MM.1S (cell line): ENCODE data around the gene ST8SIA3.

Experiments
- DNase-seq: peaks from one replicate; pipeline ENCODE4 v3.0.0-alpha.2; 2015
- H2AFZ ChIP-seq: fragments of 300-600 bp; sonication (generic); 2 replicates; pipeline ENCODE4 v1.6.0; 2016; ENCODE audit warnings: antibody characterized with exemption, low read length
- H3F3A ChIP-seq: fragments of 300-600 bp; sonication (generic); 2 replicates; pipeline ENCODE4 v1.6.1; 2016; ENCODE audit warnings: mild to moderate bottlenecking, antibody characterized with exemption, low read length, moderate library complexity, mixed read lengths; ENCODE audit not compliant: insufficient read depth
- H3K27ac ChIP-seq: fragments of 300-600 bp; sonication (generic); 2 replicates; pipeline ENCODE4 v1.5.1; 2016; ENCODE audit warnings: mild to moderate bottlenecking, low read length
- H3K27me3 ChIP-seq: fragments of 300-600 bp; sonication (generic); replicated peaks from 2 replicates; pipeline ENCODE4 v1.6.0; 2016; ENCODE audit warnings: low read length; ENCODE audit not compliant: insufficient read depth
- H3K36me3 ChIP-seq: fragments of 300-600 bp; sonication (generic); replicated peaks from 2 replicates; pipeline ENCODE4 v1.6.1; 2016; ENCODE audit warnings: mild to moderate bottlenecking, low read length, mixed read lengths; ENCODE audit not compliant: insufficient read depth
- H3K4me1 ChIP-seq: fragments of 300-600 bp; sonication (generic); 2 replicates; pipeline ENCODE4 v1.6.1; 2016; ENCODE audit warnings: low read length, mixed read lengths
- H3K4me2 ChIP-seq: fragments of 300-600 bp; sonication (generic); 2 replicates; pipeline ENCODE4 v1.6.0; 2016; ENCODE audit warnings: low read depth, low read length
- H3K4me3 ChIP-seq: fragments of 300-600 bp; sonication (generic); 2 replicates; pipeline ENCODE4 v1.5.1; 2016; ENCODE audit warnings: low read length, mixed read lengths
- H3K79me2 ChIP-seq: fragments of 300-600 bp; sonication (generic); 2 replicates; pipeline ENCODE4 v1.6.1; 2016; ENCODE audit warnings: mixed run types, low read length, mixed read lengths
- H3K9ac ChIP-seq: fragments of 300-600 bp; sonication (generic); 2 replicates; pipeline ENCODE4 v1.6.1; 2016; ENCODE audit warnings: low read length, mixed read lengths
- H3K9me2 ChIP-seq: fragments of 300-600 bp; sonication (generic); replicated peaks from 2 replicates; pipeline ENCODE4 v1.6.1; 2016; ENCODE audit warnings: mild to moderate bottlenecking, low read length, mixed read lengths; ENCODE audit not compliant: insufficient read depth
- H3K9me3 ChIP-seq: fragments of 300-600 bp; sonication (generic); replicated peaks from 2 replicates; pipeline ENCODE4 v1.6.1; 2016; ENCODE audit warnings: mild to moderate bottlenecking, low read length, mixed read lengths; ENCODE audit not compliant: insufficient read depth
- H4K20me1 ChIP-seq: fragments of 300-600 bp; sonication (generic); 2 replicates; pipeline ENCODE4 v1.6.1; 2016; ENCODE audit warnings: mild to moderate bottlenecking, low read length, moderate library complexity, mixed read lengths; ENCODE audit not compliant: insufficient read depth
- CTCF ChIP-seq: fragments of 300-600 bp; sonication (generic); IDR thresholded peaks from 2 replicates; pipeline ENCODE4 v1.5.1; 2016; ENCODE audit warnings: antibody characterized with exemption, low read length, mixed read lengths
- EZH2 ChIP-seq: fragments of 300-600 bp; sonication (generic); optimal IDR thresholded peaks from 2 replicates; pipeline ENCODE3; 2017; ENCODE audit warnings: low read depth, mild to moderate bottlenecking, antibody characterized with exemption, low read length, mixed read lengths
- EZH2phosphoT487 ChIP-seq: fragments of 300-600 bp; sonication (generic); IDR thresholded peaks from 2 replicates; pipeline ENCODE4 v1.6.1; 2018; ENCODE audit warnings: antibody characterized with exemption, low read length

ST8SIA3 gene

DNA sequence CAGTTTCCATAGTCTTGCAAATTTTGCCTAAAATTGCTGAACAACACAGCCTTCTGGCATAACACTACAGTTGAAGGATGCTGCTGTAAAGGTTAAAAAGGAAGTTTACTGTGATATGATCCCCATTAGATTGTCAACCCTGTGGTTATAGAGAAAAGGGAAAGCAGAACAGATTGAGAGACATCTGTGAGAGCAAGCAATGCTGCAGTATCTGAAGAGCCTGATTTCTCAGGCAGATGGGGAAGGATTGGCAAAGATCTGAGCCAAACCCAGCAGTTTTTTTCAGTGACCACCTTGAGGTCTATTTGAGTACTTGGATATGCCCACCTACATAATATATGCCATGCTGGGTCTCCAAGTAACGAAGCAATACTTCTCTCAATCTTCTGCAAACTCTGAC, 8.5 kb upstream of the ST8SIA3 start:
- no peaks in the 10 kb centered on the region for H3K36me3 ChIP-seq
- no peak overlapping the region for H3K9ac ChIP-seq
- H3K4me1 ChIP-seq, result no peaks in the 10 kb centered on the region
- no peak for TF ChIP-seq EZH2phosphoT487
- no peak for TF ChIP-seq CTCF
- H3K27ac ChIP-seq, result no peak overlapping the region
- no peaks in the 10 kb centered on the region for H3K79me2 ChIP-seq
- no peak overlapping the region for H3K4me2 ChIP-seq
- H3K9me2 ChIP-seq, result no peaks in the 10 kb centered on the region
- H3K4me3 ChIP-seq, result no peak overlapping the region
- H3K9me3 ChIP-seq, result no peaks in the 10 kb centered on the region
- no peaks in the 10 kb centered on the region for H4K20me1 ChIP-seq
- no peaks in the 10 kb centered on the region for H3F3A ChIP-seq
- H3K27me3 ChIP-seq, result no peaks in the 10 kb centered on the region
- no peak overlapping the region for H2AFZ ChIP-seq
- DNase-seq, result peak; percentile 6

GRCh38 chr18:57346876-57347275, 5.5 kb upstream of the ST8SIA3 start:
- H3K27me3 ChIP-seq, result no peaks in the 10 kb centered on the region

DNA sequence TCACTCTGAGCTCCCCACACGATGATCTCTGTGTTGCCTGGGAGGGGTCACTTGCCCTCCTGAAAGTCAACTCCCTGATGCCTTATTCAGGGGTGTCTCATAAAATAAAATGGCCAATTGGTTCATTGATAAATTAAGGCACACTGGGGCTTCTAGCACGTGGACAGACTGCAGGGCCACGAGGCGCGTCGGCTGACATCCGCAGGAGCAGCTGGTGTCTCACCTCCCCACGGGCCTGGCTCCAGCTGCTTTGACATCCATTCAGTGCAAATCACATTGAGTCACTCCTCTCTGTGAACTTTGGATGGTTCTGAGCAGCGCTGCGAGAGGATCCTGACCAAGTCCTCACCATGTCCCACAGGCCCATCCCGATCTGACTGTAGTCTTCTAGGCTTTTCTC, 4.6 kb upstream of the ST8SIA3 start:
- no peaks in the 10 kb centered on the region for H3K4me1 ChIP-seq
- H3K4me3 ChIP-seq, result no peak overlapping the region
- no peak overlapping the region for H3K27ac ChIP-seq
- H3K79me2 ChIP-seq, result no peaks in the 10 kb centered on the region
- H3K9ac ChIP-seq, result no peak overlapping the region
- no peaks in the 10 kb centered on the region for H4K20me1 ChIP-seq
- no peak overlapping the region for H2AFZ ChIP-seq
- no peaks in the 10 kb centered on the region for H3F3A ChIP-seq
- TF ChIP-seq CTCF (no peak), EZH2phosphoT487 (no peak), EZH2 (no peak)
- H3K27me3 ChIP-seq, result no peaks in the 10 kb centered on the region
- no peak overlapping the region for H3K4me2 ChIP-seq
- no peak for DNase-seq
- H3K36me3 ChIP-seq, result no peaks in the 10 kb centered on the region
- no peaks in the 10 kb centered on the region for H3K9me3 ChIP-seq
- no peaks in the 10 kb centered on the region for H3K9me2 ChIP-seq

More at GRCh38 chr18:57346876-57347275, 5.5 kb upstream of the ST8SIA3 start:
- DNase-seq, result no peak
- no peaks in the 10 kb centered on the region for H3K4me1 ChIP-seq
- H3K36me3 ChIP-seq, result no peaks in the 10 kb centered on the region
- no peak overlapping the region for H3K9ac ChIP-seq
- no peak overlapping the region for H3K27ac ChIP-seq
- H3F3A ChIP-seq, result no peaks in the 10 kb centered on the region
- H3K4me3 ChIP-seq, result no peak overlapping the region
- no peaks in the 10 kb centered on the region for H3K9me3 ChIP-seq
- H3K79me2 ChIP-seq, result no peaks in the 10 kb centered on the region
- H3K4me2 ChIP-seq, result no peak overlapping the region
- no peaks in the 10 kb centered on the region for H3K9me2 ChIP-seq
- TF ChIP-seq EZH2 (no peak), EZH2phosphoT487 (no peak), CTCF (no peak)
- H2AFZ ChIP-seq, result no peak overlapping the region
- no peaks in the 10 kb centered on the region for H4K20me1 ChIP-seq

GRCh38 chr18:57352761-57353136, 392 bp downstream of the ST8SIA3 start:
- no peak overlapping the region for H3K9ac ChIP-seq
- H3K9me3 ChIP-seq, result no peaks in the 10 kb centered on the region
- H3K27ac ChIP-seq, result no peak overlapping the region
- no peak overlapping the region for H2AFZ ChIP-seq
- TF ChIP-seq CTCF (no peak), EZH2phosphoT487 (no peak), EZH2 (no peak)
- H4K20me1 ChIP-seq, result no peaks in the 10 kb centered on the region
- H3K9me2 ChIP-seq, result no peaks in the 10 kb centered on the region
- no peak for DNase-seq
- no peaks in the 10 kb centered on the region for H3F3A ChIP-seq
- no peak overlapping the region for H3K4me3 ChIP-seq
- H3K36me3 ChIP-seq, result no peaks in the 10 kb centered on the region
- H3K4me2 ChIP-seq, result no peak overlapping the region
- no peaks in the 10 kb centered on the region for H3K4me1 ChIP-seq
- H3K27me3 ChIP-seq, result no peaks in the 10 kb centered on the region
- no peaks in the 10 kb centered on the region for H3K79me2 ChIP-seq
